Measurements from ENCODE around the gene POM121L12.

The POM121L12 gene

DNA sequence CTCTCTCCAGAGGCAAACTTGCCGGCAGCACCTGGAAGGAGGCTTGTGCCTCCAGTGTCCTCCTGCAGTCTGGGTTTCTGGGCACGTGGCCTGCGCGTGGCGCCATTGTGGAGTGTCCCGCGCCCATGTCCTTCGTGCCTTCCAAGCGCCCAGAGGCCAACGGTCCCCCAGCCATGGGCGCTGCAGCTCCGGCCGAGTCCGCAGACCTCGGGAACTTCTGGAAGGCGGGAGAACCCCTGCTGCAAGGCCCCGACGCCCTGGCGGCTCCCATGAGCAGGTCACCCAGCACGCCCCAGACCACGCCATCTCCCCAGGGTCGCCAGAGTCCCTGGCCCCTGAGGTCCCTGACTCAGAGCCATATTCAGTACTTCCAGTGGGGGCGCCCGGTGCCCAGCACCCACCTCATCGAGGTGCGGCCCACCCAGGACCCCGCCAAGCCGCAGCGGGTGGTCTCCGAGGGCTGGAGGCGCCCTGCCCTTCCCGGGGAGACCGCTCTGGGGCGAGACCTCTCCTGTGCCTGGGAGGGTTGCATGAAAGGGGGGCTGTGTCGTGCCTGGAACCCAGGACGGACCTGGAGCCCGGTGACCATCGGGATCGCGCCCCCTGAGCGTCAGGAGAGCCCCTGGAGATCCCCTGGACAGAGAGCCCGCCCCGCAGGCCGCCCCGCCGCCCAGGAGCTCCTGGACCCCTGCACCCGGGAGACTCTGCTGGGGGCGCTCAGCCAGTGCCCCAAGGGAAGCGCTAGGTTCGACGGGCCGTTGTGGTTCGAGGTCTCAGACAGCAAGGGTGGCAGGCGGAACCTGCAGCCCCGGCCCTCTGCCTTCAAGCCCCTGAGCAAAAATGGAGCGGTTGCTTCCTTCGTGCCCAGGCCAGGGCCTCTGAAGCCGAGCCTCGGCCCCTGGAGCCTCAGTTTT lies at the start of gene POM121L12:
TSS of gene POM121L12 (plus strand) at position 135 of the 914 bp plus-strand sequence. CDS start at position 174, 39 bp downstream.
- no peak within 1 kb of the TSS for H3K27ac ChIP-seq (ENCODE audit: low read length)
- H3K4me3 ChIP-seq (ENCODE audit: low read length): no peak within 1 kb of the TSS
- no peaks in the 10 kb centered on the region for H3K9me3 ChIP-seq (ENCODE audit: control insufficient read depth, low read depth, low read length)
- H3K9ac ChIP-seq (ENCODE audit: low read length): no peak within 1 kb of the TSS
- no peaks in the 10 kb centered on the region for H3K36me3 ChIP-seq (ENCODE audit: control insufficient read depth, low read depth, low read length)
- no peaks in the 10 kb centered on the region for H3K27me3 ChIP-seq (ENCODE audit: control insufficient read depth, insufficient read depth, low read length)
- no peaks in the 10 kb centered on the region for H3K4me1 ChIP-seq (ENCODE audit: control insufficient read depth, low read depth, low read length)

DNA sequence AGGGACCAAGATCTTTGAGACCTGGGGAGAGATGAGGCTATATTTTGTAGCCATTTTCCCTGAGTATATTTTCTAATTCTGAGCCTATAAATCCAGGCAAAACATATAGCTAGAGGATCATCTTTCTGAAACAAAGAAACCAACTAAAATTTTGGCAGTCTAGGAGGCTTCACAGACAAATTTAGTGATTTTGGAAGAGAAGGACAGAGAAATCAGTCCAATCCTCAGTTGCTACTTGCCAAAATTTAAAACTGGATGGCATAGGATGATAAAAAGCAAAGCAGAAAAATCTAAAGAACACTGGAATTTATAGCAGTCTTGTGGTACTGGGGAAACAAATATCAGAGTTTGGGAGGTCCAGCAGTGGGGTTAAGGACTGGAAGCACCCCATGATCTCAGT lies 43.4 kb upstream of the POM121L12 start:
- H3K9me3 ChIP-seq (ENCODE audit: control insufficient read depth, low read depth, low read length): no peaks in the 10 kb centered on the region
- H3K9ac ChIP-seq (ENCODE audit: low read length): no peak overlapping the region
- no peaks in the 10 kb centered on the region for H3K4me1 ChIP-seq (ENCODE audit: control insufficient read depth, low read depth, low read length)
- no peaks in the 10 kb centered on the region for H3K27me3 ChIP-seq (ENCODE audit: control insufficient read depth, insufficient read depth, low read length)
- H3K36me3 ChIP-seq (ENCODE audit: control insufficient read depth, low read depth, low read length): no peaks in the 10 kb centered on the region
- no peak overlapping the region for H3K27ac ChIP-seq (ENCODE audit: low read length)
- H3K4me3 ChIP-seq (ENCODE audit: low read length): no peak overlapping the region

DNA sequence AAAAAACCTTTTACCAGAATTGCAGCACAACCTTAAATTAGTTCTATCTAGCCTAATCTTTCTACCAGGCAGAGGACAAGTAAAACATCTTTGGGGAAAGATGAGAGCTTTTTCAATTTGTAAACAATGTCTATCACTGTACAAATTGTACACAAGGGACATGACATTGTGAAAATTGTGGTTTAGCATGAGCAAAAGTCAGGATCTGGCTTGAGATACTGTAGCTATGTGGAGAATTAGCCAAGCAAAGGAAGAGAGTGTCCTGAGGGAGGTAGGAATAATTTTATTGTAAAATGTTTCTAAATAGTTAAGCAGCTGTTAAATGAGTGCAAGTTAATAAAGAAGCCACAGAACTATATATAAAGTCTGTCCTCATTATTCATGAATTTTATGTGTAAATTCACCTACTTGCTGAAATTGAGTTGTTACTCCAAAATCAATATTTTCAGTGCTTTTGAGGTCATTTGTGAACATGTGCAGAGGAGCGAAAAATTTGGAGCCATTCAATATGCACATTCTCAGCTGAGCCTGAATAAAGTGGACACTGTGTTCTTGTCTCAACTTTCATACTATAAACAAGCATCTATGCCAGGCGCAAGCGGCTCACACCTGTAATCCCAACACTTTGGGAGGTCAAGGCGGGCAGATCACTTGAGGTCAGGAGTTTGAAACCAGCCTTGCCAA lies 42.8 kb upstream of the POM121L12 start:
- Histone ChIP-seq H3K9ac (ENCODE audit: low read length) (no peak overlapping the region), H3K36me3 (ENCODE audit: control insufficient read depth, low read depth, low read length) (no peaks in the 10 kb centered on the region), H3K9me3 (ENCODE audit: control insufficient read depth, low read depth, low read length) (no peaks in the 10 kb centered on the region)

DNA sequence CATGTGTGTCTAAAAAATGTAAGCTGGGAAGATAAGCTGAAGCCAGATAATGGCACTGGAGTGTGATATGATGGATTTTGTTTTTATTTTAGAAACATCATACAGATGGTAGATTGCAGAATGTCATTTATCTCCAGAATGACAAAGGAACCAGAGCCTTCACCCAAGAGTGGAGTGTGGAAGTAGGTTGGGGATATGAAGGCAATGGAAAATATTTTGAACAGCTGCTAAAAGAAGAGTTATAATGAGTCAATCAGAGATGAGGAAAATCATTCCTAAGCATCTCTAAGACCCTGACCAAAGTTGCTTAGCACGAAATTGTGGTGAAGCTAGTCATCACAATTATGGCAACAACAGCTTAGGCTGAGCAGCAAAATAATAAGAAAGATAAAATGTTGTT lies 39.8 kb upstream of the POM121L12 start:
- Histone ChIP-seq H3K4me3 (ENCODE audit: low read length) (no peak overlapping the region), H3K27ac (ENCODE audit: low read length) (no peak overlapping the region), H3K4me1 (ENCODE audit: control insufficient read depth, low read depth, low read length) (no peaks in the 10 kb centered on the region)

More for the DNA sequence above, 42.8 kb upstream of the POM121L12 start:
- Histone ChIP-seq H3K27ac (ENCODE audit: low read length) (no peak overlapping the region), H3K4me1 (ENCODE audit: control insufficient read depth, low read depth, low read length) (no peaks in the 10 kb centered on the region), H3K27me3 (ENCODE audit: control insufficient read depth, insufficient read depth, low read length) (no peaks in the 10 kb centered on the region), H3K4me3 (ENCODE audit: low read length) (no peak overlapping the region)

DNA sequence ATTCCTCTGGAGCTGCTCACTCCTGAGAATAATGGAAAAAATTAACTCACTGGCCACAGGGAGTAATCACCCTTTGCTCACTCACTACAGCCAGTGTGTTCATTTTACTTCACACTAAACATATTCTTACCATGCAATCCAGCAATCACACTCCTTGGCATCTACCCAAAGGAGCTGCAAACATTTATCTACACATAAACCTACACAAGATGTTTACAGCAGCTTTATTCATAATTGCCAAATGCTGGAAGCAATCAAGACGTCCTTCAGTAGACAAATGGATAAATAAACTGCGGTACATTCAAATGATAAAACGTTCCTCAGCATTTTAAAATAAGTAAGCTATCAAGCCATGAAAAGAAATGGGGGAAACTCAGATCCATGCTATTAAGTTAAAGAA lies 34.2 kb upstream of the POM121L12 start:
- Histone ChIP-seq H3K4me1 (ENCODE audit: control insufficient read depth, low read depth, low read length) (no peaks in the 10 kb centered on the region), H3K9ac (ENCODE audit: low read length) (no peak overlapping the region), H3K36me3 (ENCODE audit: control insufficient read depth, low read depth, low read length) (no peaks in the 10 kb centered on the region), H3K4me3 (ENCODE audit: low read length) (no peak overlapping the region), H3K27me3 (ENCODE audit: control insufficient read depth, insufficient read depth, low read length) (no peaks in the 10 kb centered on the region), H3K9me3 (ENCODE audit: control insufficient read depth, low read depth, low read length) (no peaks in the 10 kb centered on the region), H3K27ac (ENCODE audit: low read length) (no peak overlapping the region)

More for the DNA sequence above, 39.8 kb upstream of the POM121L12 start:
- Histone ChIP-seq H3K36me3 (ENCODE audit: control insufficient read depth, low read depth, low read length) (no peaks in the 10 kb centered on the region), H3K9ac (ENCODE audit: low read length) (no peak overlapping the region), H3K27me3 (ENCODE audit: control insufficient read depth, insufficient read depth, low read length) (no peaks in the 10 kb centered on the region), H3K9me3 (ENCODE audit: control insufficient read depth, low read depth, low read length) (no peaks in the 10 kb centered on the region)

DNA sequence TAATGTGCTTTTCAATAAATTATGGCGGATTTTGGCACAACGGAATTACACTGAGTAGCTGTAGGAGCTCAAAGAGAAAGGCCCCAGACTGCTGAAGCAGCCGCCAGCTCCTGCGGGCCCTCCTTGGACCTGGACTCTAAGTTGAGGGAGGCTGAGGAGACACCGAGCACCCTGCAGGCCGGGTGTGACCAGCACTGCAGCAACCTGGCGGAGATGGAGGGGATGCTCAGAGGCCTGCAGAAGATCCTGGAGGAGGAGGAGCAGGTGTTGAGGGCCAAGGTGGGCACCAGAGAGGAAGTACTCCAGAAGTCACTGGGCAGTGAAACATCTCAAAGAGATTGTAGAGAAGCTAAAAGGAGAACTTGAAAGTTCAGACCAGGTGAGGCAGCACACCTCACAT lies 33.0 kb upstream of the POM121L12 start:
- no peaks in the 10 kb centered on the region for H3K9me3 ChIP-seq (ENCODE audit: control insufficient read depth, low read depth, low read length)
- no peak overlapping the region for H3K9ac ChIP-seq (ENCODE audit: low read length)
- no peaks in the 10 kb centered on the region for H3K36me3 ChIP-seq (ENCODE audit: control insufficient read depth, low read depth, low read length)
- H3K27ac ChIP-seq (ENCODE audit: low read length): no peak overlapping the region
- H3K4me1 ChIP-seq (ENCODE audit: control insufficient read depth, low read depth, low read length): no peaks in the 10 kb centered on the region
- no peak overlapping the region for H3K4me3 ChIP-seq (ENCODE audit: low read length)
- H3K27me3 ChIP-seq (ENCODE audit: control insufficient read depth, insufficient read depth, low read length): no peaks in the 10 kb centered on the region

DNA sequence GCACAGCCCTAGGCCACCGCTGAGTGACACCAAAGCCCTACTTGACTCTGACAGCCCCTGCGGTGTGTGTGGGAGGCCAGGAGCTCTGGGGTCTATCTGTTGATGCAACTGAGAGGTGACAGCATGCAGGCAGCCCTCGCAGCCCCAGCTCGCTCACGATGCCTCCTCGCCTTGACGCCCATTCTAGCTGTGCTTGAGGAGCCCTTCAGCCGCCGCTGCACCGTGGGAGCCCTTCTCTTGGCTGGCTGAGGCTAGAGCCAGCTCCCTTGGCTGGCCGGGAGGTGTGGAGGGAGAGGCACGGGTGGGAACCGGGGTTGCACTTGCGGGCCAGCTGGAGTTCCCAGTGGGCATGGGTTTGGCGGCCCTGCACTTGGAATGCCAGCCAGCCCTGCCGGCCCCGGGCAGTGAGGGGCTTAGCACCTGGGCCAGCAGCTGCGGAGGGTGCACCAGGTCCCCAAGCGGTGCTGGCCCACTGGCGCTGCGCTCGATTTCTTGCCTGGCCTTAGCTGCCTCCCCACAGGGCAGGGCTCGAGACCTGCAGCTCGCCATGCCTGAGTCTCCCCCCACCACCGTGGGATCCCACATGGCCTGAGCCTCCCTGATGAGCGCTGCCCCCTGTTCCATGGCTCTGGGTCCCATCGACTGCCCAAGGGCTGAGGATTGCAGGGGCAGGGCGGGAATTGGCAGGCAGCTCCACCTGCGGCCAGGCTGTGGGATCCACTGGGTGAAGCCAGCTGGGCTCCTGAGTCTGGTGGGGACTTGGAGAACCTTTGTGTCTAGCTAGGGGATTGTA lies 31.6 kb upstream of the POM121L12 start:
- Histone ChIP-seq H3K4me1 (ENCODE audit: control insufficient read depth, low read depth, low read length) (no peaks in the 10 kb centered on the region), H3K4me3 (ENCODE audit: low read length) (no peak overlapping the region), H3K9ac (ENCODE audit: low read length) (no peak overlapping the region), H3K27ac (ENCODE audit: low read length) (no peak overlapping the region), H3K9me3 (ENCODE audit: control insufficient read depth, low read depth, low read length) (no peaks in the 10 kb centered on the region), H3K36me3 (ENCODE audit: control insufficient read depth, low read depth, low read length) (no peaks in the 10 kb centered on the region), H3K27me3 (ENCODE audit: control insufficient read depth, insufficient read depth, low read length) (no peaks in the 10 kb centered on the region)

DNA sequence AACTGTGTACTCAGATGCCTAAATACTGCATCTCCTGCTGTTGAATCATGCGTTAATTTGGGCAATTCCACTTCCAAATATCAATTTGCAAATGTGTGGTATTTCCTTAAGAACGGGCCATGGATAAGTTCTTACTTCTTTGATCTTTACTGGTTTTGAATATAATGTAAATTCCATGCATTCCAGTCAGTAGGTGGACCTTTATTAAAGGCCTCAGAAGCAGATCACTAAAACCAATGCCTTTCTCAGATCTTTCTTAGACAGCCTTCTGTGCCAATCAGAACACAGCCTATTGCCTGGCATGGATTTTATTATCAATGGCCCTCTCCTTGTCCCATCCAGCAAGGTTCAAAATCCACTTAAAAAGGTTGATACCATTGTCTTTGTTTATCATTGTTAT lies 21.5 kb upstream of the POM121L12 start:
- H3K9ac ChIP-seq (ENCODE audit: low read length): no peak overlapping the region
- H3K36me3 ChIP-seq (ENCODE audit: control insufficient read depth, low read depth, low read length): no peaks in the 10 kb centered on the region
- no peaks in the 10 kb centered on the region for H3K27me3 ChIP-seq (ENCODE audit: control insufficient read depth, insufficient read depth, low read length)
- H3K4me1 ChIP-seq (ENCODE audit: control insufficient read depth, low read depth, low read length): peaks cover 3% of the 10 kb centered on the region
- no peaks in the 10 kb centered on the region for H3K9me3 ChIP-seq (ENCODE audit: control insufficient read depth, low read depth, low read length)
- no peak overlapping the region for H3K4me3 ChIP-seq (ENCODE audit: low read length)
- H3K27ac ChIP-seq (ENCODE audit: low read length): no peak overlapping the region

DNA sequence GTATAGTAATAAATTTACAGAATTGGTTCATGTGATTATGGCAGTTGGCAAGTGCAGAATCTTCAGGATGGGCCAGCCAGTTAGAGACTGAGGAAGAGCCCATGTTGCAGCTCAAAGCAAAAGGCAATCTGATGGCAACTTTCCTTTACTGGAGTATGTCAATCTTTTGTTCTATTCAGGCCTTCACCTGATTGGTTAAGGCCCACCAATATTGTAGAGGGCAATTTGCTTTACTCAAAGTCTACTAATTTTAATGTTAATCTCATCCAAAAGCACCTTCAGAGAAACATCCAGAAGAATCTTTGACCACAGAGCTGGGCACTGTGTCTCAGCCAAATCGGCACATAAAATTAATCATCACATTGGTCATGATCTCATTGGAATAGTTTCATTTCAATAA lies 20.0 kb upstream of the POM121L12 start:
- Histone ChIP-seq H3K9ac (ENCODE audit: low read length) (no peak overlapping the region), H3K27me3 (ENCODE audit: control insufficient read depth, insufficient read depth, low read length) (no peaks in the 10 kb centered on the region), H3K36me3 (ENCODE audit: control insufficient read depth, low read depth, low read length) (no peaks in the 10 kb centered on the region), H3K27ac (ENCODE audit: low read length) (no peak overlapping the region), H3K4me3 (ENCODE audit: low read length) (no peak overlapping the region), H3K4me1 (ENCODE audit: control insufficient read depth, low read depth, low read length) (peaks cover 3% of the 10 kb centered on the region), H3K9me3 (ENCODE audit: control insufficient read depth, low read depth, low read length) (no peaks in the 10 kb centered on the region)

DNA sequence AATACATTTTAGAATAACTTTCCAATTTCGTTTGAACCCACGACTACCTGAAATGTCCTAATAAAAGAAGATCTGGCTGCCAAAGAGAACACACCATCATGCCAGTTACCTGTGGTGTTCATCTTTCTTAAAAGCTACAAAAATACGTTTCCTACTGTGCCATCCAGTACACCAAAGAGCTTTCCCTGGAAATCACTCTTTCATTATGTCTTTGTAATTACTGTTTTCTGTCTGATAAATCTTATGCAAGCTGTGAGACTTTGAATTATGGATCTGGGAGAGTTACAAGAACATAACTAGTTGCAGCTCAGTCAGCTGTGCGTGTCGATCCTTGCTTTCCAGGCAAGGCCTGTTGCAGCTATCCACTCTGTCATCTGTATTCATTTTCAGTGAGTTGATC lies 12.5 kb upstream of the POM121L12 start:
- no peak overlapping the region for H3K4me3 ChIP-seq (ENCODE audit: low read length)
- no peaks in the 10 kb centered on the region for H3K4me1 ChIP-seq (ENCODE audit: control insufficient read depth, low read depth, low read length)
- H3K27me3 ChIP-seq (ENCODE audit: control insufficient read depth, insufficient read depth, low read length): no peaks in the 10 kb centered on the region
- no peak overlapping the region for H3K27ac ChIP-seq (ENCODE audit: low read length)
- no peak overlapping the region for H3K9ac ChIP-seq (ENCODE audit: low read length)
- H3K36me3 ChIP-seq (ENCODE audit: control insufficient read depth, low read depth, low read length): no peaks in the 10 kb centered on the region
- H3K9me3 ChIP-seq (ENCODE audit: control insufficient read depth, low read depth, low read length): no peaks in the 10 kb centered on the region

DNA sequence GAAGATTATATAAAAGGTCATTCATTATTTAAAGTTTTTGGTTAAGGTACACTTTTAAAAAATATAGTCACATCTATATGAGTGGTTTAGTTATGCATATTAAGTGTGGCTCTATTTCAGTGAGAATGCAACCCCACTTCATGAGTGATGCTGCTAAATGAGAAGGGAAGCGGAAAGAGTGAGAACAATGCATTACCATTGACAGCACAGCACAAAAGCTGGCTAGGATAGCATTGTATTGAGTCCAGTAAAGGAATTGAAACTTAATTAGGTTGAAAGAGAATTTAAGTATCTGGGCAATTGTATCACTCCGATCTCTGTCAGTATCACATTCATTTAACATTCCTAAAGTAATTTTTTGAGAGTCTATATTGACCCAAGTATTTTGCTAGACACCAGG lies 13.2 kb downstream of the POM121L12 start:
- no peak overlapping the region for H3K4me3 ChIP-seq (ENCODE audit: low read length)
- no peaks in the 10 kb centered on the region for H3K4me1 ChIP-seq (ENCODE audit: control insufficient read depth, low read depth, low read length)
- no peaks in the 10 kb centered on the region for H3K9me3 ChIP-seq (ENCODE audit: control insufficient read depth, low read depth, low read length)
- no peaks in the 10 kb centered on the region for H3K36me3 ChIP-seq (ENCODE audit: control insufficient read depth, low read depth, low read length)
- no peak overlapping the region for H3K9ac ChIP-seq (ENCODE audit: low read length)
- H3K27me3 ChIP-seq (ENCODE audit: control insufficient read depth, insufficient read depth, low read length): no peaks in the 10 kb centered on the region
- H3K27ac ChIP-seq (ENCODE audit: low read length): no peak overlapping the region
